Measurements from ENCODE around the gene PODXL2. TPM values are rescaled to one million over a fixed set of nuclear protein-coding genes. Genes with fewer than 3 reads are reported as not detected.

PODXL2 gene
- total RNA-seq, 3 donors from 2014 or later, result 8.8 to 10.6 (median 8.8) TPM

DNA sequence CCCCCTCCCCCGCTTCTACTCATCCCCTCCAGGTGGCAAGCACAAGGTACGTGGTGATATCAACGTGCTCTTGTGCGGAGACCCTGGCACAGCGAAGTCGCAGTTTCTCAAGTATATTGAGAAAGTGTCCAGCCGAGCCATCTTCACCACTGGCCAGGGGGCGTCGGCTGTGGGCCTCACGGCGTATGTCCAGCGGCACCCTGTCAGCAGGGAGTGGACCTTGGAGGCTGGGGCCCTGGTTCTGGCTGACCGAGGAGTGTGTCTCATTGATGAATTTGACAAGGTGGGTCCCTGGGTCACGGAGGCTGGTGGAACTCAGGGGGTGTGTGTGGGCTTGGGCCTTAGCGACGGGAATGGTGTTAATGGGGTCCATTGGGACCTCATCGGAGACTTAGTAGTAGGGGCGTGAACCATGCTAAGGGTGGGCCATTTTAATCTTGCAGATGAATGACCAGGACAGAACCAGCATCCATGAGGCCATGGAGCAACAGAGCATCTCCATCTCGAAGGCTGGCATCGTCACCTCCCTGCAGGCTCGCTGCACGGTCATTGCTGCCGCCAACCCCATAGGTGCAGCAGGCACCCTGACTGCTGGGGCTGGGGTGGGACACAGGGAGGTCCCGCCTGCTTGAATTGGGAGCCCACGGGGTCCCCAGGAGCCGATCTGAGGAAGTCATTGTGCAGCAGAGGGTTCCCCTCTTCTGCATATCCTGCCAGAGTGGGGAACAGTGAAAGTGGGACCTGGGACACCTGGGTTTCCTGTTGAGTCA, 12.0 kb upstream of the PODXL2 start:
- no peaks in the 10 kb centered on the region for H3K27me3 ChIP-seq
- H3K27ac ChIP-seq, result no peak overlapping the region
- H3K4me1 ChIP-seq, result no peaks in the 10 kb centered on the region
- no peaks in the 10 kb centered on the region for H3K36me3 ChIP-seq
- no peak overlapping the region for H3K4me3 ChIP-seq
- intact Hi-C loops (cut with DNase I; ENCODE audit: low total_unique reads), result no loop called here
- DNase-seq (ENCODE audit: low spot score in 2 of 2), result no peak
- TF ChIP-seq POLR2A (IDR thresholded peaks at IDR 0.05), result no peak
- TF ChIP-seq, protein P1, sequence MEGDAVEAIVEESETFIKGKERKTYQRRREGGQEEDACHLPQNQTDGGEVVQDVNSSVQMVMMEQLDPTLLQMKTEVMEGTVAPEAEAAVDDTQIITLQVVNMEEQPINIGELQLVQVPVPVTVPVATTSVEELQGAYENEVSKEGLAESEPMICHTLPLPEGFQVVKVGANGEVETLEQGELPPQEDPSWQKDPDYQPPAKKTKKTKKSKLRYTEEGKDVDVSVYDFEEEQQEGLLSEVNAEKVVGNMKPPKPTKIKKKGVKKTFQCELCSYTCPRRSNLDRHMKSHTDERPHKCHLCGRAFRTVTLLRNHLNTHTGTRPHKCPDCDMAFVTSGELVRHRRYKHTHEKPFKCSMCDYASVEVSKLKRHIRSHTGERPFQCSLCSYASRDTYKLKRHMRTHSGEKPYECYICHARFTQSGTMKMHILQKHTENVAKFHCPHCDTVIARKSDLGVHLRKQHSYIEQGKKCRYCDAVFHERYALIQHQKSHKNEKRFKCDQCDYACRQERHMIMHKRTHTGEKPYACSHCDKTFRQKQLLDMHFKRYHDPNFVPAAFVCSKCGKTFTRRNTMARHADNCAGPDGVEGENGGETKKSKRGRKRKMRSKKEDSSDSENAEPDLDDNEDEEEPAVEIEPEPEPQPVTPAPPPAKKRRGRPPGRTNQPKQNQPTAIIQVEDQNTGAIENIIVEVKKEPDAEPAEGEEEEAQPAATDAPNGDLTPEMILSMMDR (IDR thresholded peaks at IDR 0.05), result no peak
- TF ChIP-seq POLR2AphosphoS5 (IDR thresholded peaks at IDR 0.05), result no peak
- H3K9me3 ChIP-seq, result no peaks in the 10 kb centered on the region

DNA sequence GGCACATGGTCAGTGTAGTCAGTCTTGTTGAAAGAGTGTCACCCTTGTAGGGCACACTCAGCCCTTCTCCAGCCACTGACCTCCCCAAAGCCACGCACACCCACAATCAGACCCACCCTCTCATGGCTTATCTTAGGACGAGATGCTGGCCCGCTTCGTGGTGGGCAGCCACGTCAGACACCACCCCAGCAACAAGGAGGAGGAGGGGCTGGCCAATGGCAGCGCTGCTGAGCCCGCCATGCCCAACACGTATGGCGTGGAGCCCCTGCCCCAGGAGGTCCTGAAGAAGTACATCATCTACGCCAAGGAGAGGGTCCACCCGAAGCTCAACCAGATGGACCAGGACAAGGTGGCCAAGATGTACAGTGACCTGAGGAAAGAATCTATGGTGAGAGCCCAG, 10.1 kb upstream of the PODXL2 start:
- Histone ChIP-seq H3K36me3 (no peaks in the 10 kb centered on the region), H3K27ac (no peak overlapping the region), H3K4me3 (no peak overlapping the region), H3K27me3 (no peaks in the 10 kb centered on the region), H3K9me3 (no peaks in the 10 kb centered on the region), H3K4me1 (no peaks in the 10 kb centered on the region)
- no peak for DNase-seq (ENCODE audit: low spot score in 2 of 2)
- no peak for TF ChIP-seq POLR2AphosphoS5 (IDR thresholded peaks at IDR 0.05)
- no peak for TF ChIP-seq POLR2A (IDR thresholded peaks at IDR 0.05)
- TF ChIP-seq, protein P1 (IDR thresholded peaks at IDR 0.05), result no peak
- intact Hi-C loops (cut with DNase I; ENCODE audit: low total_unique reads), result no loop called here

DNA sequence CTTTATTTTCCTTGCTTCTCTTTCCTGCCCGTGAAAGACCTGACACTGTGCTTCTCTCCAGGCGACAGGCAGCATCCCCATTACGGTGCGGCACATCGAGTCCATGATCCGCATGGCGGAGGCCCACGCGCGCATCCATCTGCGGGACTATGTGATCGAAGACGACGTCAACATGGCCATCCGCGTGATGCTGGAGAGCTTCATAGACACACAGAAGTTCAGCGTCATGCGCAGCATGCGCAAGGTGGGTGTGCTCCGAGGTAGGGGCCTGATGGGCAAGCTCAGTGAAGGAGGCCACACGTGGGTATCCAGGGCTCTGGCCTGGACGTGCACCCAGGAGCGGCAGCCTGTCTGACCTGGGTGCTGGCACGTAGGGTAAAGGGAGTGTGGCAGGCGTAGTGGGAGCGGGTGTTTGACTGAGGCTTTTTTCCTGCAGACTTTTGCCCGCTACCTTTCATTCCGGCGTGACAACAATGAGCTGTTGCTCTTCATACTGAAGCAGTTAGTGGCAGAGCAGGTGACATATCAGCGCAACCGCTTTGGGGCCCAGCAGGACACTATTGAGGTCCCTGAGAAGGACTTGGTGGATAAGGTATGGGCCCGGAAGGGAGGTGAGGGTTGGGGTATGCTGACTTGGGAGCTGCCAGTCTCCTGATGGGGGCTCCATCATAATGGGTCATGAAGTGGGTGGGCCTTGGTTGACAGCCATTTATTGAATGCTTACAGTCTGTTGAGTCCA, 8.2 kb upstream of the PODXL2 start:
- Histone ChIP-seq H3K4me3 (no peak overlapping the region), H3K27ac (no peak overlapping the region), H3K36me3 (no peaks in the 10 kb centered on the region), H3K4me1 (no peaks in the 10 kb centered on the region), H3K9me3 (no peaks in the 10 kb centered on the region), H3K27me3 (no peaks in the 10 kb centered on the region)
- no peak for TF ChIP-seq POLR2AphosphoS5 (IDR thresholded peaks at IDR 0.05)
- TF ChIP-seq, protein P1 (IDR thresholded peaks at IDR 0.05), result no peak
- TF ChIP-seq POLR2A (IDR thresholded peaks at IDR 0.05), result no peak
- no peak for DNase-seq (ENCODE audit: low spot score in 2 of 2)
- intact Hi-C loops (cut with DNase I; ENCODE audit: low total_unique reads), result no loop called here

DNA sequence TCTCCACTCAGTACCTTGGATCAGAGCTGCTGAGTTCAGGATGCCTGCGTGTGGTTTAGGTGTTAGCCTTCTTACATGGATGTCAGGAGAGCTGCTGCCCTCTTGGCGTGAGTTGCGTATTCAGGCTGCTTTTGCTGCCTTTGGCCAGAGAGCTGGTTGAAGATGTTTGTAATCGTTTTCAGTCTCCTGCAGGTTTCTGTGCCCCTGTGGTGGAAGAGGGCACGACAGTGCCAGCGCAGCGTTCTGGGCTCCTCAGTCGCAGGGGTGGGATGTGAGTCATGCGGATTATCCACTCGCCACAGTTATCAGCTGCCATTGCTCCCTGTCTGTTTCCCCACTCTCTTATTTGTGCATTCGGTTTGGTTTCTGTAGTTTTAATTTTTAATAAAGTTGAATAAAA, 7.0 kb upstream of the PODXL2 start:
- Histone ChIP-seq H3K27me3 (no peaks in the 10 kb centered on the region), H3K4me1 (no peaks in the 10 kb centered on the region), H3K9me3 (no peaks in the 10 kb centered on the region), H3K36me3 (no peaks in the 10 kb centered on the region), H3K27ac (no peak overlapping the region), H3K4me3 (no peak overlapping the region)
- DNase-seq (ENCODE audit: low spot score in 2 of 2), result no peak
- intact Hi-C loops (cut with DNase I; ENCODE audit: low total_unique reads), result no loop called here
- TF ChIP-seq POLR2A (IDR thresholded peaks at IDR 0.05), result no peak
- no peak for TF ChIP-seq POLR2AphosphoS5 (IDR thresholded peaks at IDR 0.05)
- TF ChIP-seq, protein P1 (IDR thresholded peaks at IDR 0.05), result no peak

All from breast epithelium (tissue), 4 donors.